ENCODE measurements around the gene SIRT2.
A peak's percentile ranks its signal among the peaks of the same experiment; 100 is the strongest.
"Not testable (repeated sequence)": the region's sequence is repeated elsewhere in the genome, so short reads cannot be mapped to it uniquely, and the experiment has no call there.

SIRT2 gene

GRCh38 chr19:38899447-38900201, at the start of gene SIRT2, which contains the start of gene NFKBIB:
Gene SIRT2, minus strand, starts transcription at chr19:38899618. Its CDS starts 97 bp downstream, at chr19:38899521.
Gene NFKBIB, plus strand, starts transcription at chr19:38899969. Its CDS starts 64 bp downstream, at chr19:38900033.
- DNase-seq (ENCODE audit: low read depth in 3 of 3), result peak; percentile 93 to 99 (median 99)

DNA sequence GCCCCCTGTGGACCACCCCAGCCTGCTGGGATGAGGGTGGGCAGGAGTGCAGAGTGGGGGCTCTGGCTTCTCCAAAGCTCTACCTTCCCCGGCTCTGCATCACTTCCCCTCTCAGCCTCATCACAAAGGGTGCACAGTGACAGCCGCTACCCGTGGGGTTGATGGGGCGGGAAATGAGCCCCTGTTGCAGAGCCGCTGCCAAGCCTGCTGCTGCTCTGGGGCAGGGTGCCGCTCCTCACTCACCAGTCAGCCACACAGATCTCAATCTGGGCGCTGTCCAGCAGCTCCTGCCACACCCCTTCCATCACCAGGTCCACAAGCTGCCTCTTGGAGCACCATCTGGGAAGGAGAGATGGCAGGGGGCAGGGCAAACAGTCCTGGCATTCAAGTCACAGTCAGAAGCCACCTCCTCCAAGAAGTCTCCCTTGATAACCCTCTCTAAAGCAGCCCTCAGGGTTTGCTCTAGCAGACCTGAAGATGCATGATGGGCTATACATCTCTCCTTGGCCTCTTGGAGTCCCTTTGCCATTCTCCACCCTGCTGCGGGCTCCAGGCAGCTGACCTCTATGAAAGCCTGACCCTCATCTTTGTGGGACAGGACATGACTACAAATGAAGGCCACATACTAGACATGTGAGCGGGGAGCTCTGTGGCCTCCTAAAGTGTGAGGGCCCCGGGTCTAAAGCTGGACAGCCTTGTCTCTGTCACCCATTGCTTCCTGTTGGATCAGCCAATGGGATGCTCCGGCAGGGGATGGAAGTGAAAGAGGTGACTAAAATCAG, 47.0 kb upstream of the SIRT2 start:
- no peak for DNase-seq (ENCODE audit: low read depth in 3 of 3)

- no peak for DNase-seq (ENCODE audit: low read depth in 3 of 3)
Observed at GRCh38 chr19:38945562-38946228, 46.3 kb upstream of the SIRT2 start.

DNA sequence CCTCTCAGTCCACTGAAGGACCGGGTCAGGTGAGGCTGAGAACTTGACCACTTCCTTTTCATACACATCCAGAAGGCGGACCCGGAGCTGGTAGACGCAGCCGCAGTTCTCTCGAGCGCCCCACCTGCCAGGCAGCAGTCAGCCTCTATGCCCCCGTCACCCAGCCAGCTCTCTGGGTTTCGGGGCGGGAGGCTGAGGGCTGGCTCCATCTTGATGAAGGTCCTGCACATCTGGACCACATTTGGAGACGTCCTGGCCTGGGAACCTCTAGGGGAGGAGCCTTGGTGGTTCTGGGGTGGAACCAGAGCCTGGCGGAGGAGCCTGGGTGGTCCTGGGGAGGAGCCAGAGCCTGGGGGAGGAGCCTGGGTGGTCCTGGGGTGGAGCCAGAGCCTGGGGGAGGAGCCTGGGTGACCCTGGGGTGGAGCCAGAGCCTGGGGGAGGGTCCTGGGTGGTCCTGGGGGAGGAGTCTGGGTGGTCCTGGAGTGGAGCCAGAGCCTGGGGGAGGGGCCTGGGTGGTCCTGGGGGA, 45.6 kb upstream of the SIRT2 start:
- DNase-seq (ENCODE audit: low read depth in 3 of 3), result no peak

DNA sequence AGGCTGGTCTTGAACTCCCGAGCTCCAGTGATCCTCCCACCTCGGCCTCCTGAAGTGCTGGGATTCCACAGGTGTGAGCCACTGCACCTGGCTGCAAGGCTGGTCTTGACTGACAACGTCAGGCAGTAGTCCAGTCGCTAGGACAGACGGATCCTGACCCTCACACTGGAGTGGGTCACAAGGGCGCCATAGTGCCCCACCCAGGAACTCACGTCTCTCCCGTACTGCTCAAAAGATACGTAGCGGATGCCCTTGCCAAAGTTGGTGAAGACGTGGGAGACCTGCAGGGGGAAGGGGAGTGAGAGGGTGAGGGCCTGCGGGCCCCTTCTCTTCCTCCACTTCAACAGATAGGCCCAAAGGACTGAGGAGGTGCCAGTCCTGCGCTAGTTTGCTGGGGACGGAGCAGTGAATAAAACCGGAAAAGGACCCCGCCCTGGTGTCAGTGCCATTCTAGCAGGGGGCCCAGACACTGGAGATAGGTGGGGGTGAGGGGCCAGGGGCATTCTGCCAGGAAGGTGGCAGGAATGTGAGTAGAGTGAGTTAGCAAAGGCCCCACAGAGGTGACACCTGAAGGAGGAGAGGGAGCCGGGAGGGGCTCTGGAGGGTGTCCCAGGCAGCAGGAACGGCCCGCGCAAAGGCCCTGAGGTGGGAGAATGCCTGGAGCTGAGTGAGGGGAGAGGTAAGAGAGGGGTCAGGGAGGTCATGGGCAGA, 43.2 kb upstream of the SIRT2 start:
- no peak for DNase-seq (ENCODE audit: low read depth in 3 of 3)

GRCh38 chr19:38941979-38942378, 42.6 kb upstream of the SIRT2 start:
- no peak for DNase-seq (ENCODE audit: low read depth in 3 of 3)

- DNase-seq (ENCODE audit: low read depth in 3 of 3), result not testable (repeated sequence)
Observed at GRCh38 chr19:38941466-38941865, 42.0 kb upstream of the SIRT2 start.

GRCh38 chr19:38939957-38940356, 40.5 kb upstream of the SIRT2 start:
- no peak for DNase-seq (ENCODE audit: low read depth in 3 of 3)

DNA sequence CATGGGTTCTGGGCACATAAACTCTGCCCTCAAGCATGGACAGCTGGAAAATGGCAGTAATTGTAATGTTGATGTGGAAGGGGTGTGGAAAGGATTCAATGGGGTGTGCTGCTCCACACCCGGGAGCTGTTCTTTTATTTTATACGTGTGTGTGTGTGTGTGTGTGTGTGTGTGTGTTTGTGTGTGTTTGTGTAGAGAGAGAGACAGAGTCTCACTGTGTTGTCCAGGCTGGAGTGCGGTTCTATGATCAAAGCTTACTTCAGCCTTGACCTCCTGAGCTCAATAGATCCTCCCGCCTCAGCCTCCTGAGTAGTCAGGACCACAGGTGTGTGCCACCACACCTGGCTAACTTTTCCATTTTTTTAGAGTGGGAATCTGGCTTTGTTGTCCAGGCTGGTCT, 34.1 kb upstream of the SIRT2 start:
- DNase-seq (ENCODE audit: low read depth in 3 of 3), result no peak

DNA sequence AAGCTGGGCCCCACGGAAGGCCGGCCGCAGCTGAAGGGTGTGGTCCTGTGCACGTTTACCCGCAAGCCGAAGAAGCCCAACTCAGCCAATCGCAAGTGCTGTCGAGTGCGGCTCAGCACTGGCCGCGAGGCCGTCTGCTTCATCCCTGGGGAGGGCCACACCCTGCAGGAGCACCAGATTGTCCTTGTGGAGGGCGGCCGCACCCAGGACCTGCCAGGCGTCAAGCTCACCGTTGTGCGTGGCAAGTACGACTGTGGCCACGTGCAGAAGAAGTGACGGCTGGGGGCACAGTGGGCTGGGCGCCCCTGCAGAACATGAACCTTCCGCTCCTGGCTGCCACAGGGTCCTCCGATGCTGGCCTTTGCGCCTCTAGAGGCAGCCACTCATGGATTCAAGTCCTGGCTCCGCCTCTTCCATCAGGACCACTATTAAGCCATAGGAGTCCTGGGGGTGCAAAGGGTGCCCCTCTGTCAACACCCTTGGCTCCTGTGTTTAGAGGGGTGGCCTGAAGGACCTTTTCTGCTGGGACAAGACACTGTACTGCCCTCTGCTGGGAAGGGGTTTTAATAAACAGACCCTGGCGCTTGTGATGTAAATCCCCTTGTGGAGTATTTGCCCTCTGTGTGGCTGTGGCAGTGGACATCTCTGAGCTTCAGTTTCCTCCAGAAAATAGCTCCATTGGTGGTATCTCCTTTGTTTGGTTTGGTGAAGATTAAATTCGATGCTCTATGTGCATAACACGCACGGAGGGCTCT, 33.2 kb upstream of the SIRT2 start:
- peak in 1 of 3 experiments; percentile 18 for DNase-seq (ENCODE audit: low read depth in 3 of 3)

DNA sequence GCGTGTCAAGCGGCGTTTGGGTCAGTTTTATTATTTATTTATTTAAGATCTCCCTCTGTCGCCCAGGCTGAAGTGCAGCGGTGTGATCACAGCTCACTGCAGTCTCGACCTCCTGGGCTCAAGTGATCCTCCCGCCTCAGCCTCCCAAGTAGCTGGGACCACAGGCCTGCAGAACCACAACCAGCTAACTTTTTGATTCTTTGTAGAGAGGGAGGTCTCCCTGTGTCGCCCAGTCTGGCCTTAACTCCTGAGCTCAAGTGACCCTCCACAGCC, 32.0 kb upstream of the SIRT2 start:
- no peak for DNase-seq (ENCODE audit: low read depth in 3 of 3)

DNA sequence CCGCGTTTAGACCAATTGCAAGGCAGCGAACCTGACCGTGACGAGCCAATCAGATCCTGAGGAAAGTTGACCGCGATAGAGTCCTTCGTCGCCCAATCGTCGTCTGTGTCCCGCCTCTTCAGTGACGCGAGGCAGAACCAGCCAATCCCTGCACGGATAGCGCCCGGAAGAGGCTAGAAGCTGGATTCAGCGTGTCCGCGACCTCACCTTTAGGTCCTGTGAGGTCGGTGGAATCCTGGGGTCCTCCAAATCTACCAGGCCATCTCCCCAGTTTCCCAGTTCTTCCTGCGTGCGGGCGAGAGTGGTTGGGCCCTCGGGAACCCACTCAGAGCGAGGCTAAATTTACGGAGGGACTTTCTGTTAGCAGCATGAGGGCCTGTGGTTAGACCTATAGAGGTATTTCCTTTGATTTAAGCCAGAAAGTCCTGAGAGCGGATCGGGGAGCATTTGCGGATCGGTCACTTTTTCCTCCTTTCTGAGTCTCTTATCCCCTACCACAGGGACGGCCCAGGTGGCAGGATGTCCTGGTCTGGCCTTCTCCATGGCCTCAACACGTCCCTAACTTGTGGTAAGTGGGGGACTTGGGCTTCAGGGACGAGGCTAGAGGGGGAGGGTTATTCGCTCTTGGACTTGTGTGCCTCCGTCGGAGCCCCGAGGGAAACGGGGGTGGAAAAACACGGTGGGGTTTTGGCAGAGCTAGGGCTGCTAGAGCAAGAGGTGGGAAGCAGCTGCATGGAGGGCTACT, 31.5 kb upstream of the SIRT2 start, which contains the start of gene MRPS12:
Gene MRPS12, plus strand, starts transcription at position 169 of the 745 bp plus-strand sequence. Its CDS starts 351 bp downstream, at position 520.
- DNase-seq (ENCODE audit: low read depth in 3 of 3), result peak; percentile 97 to 98 (median 98)

DNA sequence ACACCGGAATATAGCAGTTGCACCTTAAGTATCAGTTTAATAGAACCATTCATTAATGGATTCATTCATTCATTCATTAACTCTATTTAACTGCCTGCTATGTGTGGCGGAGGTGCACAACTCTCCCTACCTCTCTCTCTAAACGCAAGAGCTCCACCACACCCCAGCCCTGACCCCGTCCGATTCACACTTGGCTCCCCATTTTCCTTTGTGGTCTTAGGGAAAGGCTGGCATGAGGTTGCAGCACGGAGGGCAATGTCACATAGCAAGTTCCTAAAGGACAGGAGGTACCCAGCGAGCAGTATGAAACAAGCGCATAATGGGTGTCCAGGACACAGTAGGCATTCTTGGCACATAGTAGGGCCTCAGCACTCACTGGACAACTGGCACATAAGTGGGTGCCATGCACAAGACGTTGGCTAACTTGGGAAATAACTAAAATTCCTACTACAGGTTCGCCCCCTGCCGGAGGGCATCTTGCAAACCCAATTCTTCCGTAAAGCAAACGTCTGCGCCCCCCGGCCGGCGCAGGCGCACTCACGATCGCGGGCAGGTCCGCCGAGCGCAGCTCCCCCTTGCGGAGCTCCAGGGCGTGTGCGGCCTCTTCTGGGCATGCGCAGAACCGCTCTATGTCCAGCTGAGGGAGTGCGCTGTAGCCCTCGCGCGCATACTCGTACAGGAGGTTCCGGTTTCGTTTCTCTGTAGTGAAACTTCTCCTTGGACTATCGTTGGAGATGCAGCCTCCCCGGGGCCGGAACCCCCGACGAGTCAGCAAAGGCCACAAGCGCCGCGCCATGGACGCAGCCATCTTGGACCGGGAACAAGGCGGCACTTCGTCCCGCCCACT, 30.7 kb upstream of the SIRT2 start, which contains the start of gene SARS2:
Gene SARS2, minus strand, starts transcription at position 835 of the 847 bp plus-strand sequence. Its CDS starts 27 bp downstream, at position 808.
- peak; percentile 84 to 85 (median 85) for DNase-seq (ENCODE audit: low read depth in 3 of 3)

DNA sequence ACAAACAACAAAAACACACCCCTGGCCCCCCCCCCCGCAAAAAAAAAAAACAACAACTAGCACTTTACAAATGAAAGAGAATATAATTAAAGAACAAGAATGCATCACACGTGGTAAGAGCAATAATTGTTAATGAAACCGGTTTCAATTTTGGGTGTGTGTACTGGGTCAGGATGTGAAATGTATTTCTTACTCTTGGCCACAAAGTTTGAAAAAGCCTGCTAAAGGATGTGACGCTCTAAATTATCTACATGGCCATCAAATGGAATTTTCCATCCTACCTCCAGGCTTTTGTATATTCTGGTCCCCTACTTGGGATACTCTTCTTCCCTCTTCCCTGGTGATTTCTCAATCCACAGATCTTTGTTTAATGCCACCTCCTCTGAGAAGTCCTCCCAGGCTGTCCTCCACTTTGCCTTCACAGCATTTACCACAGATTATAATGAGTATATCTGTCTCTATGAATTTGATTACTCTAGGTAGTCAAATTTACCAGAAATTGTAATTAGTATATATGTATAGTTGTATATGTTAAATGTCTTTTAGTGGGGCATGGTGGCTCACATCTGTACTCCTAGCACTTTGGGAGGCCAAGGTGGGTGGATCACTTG, 29.1 kb upstream of the SIRT2 start:
- no peak for DNase-seq (ENCODE audit: low read depth in 3 of 3)

GRCh38 chr19:38924388-38924787, 25.0 kb upstream of the SIRT2 start:
- DNase-seq (ENCODE audit: low read depth in 3 of 3), result no peak

GRCh38 chr19:38922482-38922881, 23.1 kb upstream of the SIRT2 start:
- no peak for DNase-seq (ENCODE audit: low read depth in 3 of 3)

GRCh38 chr19:38921420-38922274, 22.2 kb upstream of the SIRT2 start:
- no peak for DNase-seq (ENCODE audit: low read depth in 3 of 3)
